Endodermal cell (in vitro differentiated cells): Measurements from ENCODE around the gene MAPRE2. TPM values are rescaled to one million over a fixed set of nuclear protein-coding genes. Genes with fewer than 3 reads are reported as not detected.
"Not testable (repeated sequence)": the region's sequence is repeated elsewhere in the genome, so short reads cannot be mapped to it uniquely, and the experiment has no call there.

Experiments used
- DNase-seq: peaks from one replicate; pipeline ENCODE4 v3.0.0-alpha.2; 2017
- H3K27ac ChIP-seq: 2 replicates; pipeline ENCODE4 v1.5.1; 2013; ENCODE audit warnings: mild to moderate bottlenecking, low read depth, low read length, moderate library complexity
- H3K27me3 ChIP-seq: 2 replicates; pipeline ENCODE4 v1.6.1; 2013; ENCODE audit warnings: mild to moderate bottlenecking, low read length, moderate library complexity; ENCODE audit not compliant: insufficient read depth, control insufficient read depth, poor library complexity, severe bottlenecking
- H3K36me3 ChIP-seq: 2 replicates; pipeline ENCODE4 v1.7.0; 2013; ENCODE audit warnings: mild to moderate bottlenecking, low read length, moderate library complexity; ENCODE audit not compliant: control insufficient read depth, insufficient read depth
- H3K4me1 ChIP-seq: one replicate; pipeline ENCODE4 v1.7.0; 2013; ENCODE audit warnings: low read length; ENCODE audit not compliant: control insufficient read depth, insufficient read depth
- H3K4me3 ChIP-seq: 2 replicates; pipeline ENCODE4 v1.5.1; 2013; ENCODE audit warnings: mild to moderate bottlenecking, low read length, moderate library complexity
- H3K9ac ChIP-seq: 2 replicates; pipeline ENCODE4 v1.6.1; 2013; ENCODE audit warnings: mild to moderate bottlenecking, low read length, moderate library complexity; ENCODE audit not compliant: poor library complexity, severe bottlenecking; ENCODE audit errors: extremely low read depth
- H3K9me3 ChIP-seq: 2 replicates; pipeline ENCODE4 v1.6.1; 2013; ENCODE audit warnings: mild to moderate bottlenecking, low read length, moderate library complexity; ENCODE audit not compliant: control insufficient read depth
- H3K27ac Mint-ChIP-seq: 2 replicates; pipeline ENCODE4 v1.8.0; 2020; ENCODE audit warnings: mixed read lengths
- H3K27me3 Mint-ChIP-seq: 2 replicates; pipeline ENCODE4 v1.8.0; 2021; ENCODE audit warnings: mild to moderate bottlenecking, mixed read lengths; ENCODE audit not compliant: insufficient read depth
- H3K36me3 Mint-ChIP-seq: 2 replicates; pipeline ENCODE4 v1.8.0; 2020; ENCODE audit warnings: low read depth, mixed read lengths
- H3K4me1 Mint-ChIP-seq: 2 replicates; pipeline ENCODE4 v1.8.0; 2020; ENCODE audit warnings: mixed read lengths
- H3K4me3 Mint-ChIP-seq: 2 replicates; pipeline ENCODE4 v1.8.0; 2020; ENCODE audit warnings: mild to moderate bottlenecking, moderate library complexity, mixed read lengths
- H3K9me3 Mint-ChIP-seq: 2 replicates; pipeline ENCODE4 v1.8.0; 2020; ENCODE audit warnings: mild to moderate bottlenecking, mixed read lengths
- WGBS, 2 experiments: methylation state at CpG; one replicate each; pipeline versions ENCODE4 v1.1.5 to v1.1.7; 2013; ENCODE audit warnings: missing lambda C conversion rate in 2 of 2, mixed read lengths in 1 of 2; ENCODE audit not compliant: insufficient coverage in 1 of 2, insufficient read length in 1 of 2; 5-methylcytosine and 5-hydroxymethylcytosine counted together
- total RNA-seq, 2 donors: library from RNA; stranded (reverse); fragmentation: NEBNext Ultra II Directional in 1 of 2; extraction: Animal tissue kit (Norgen Biotek cat#: 25700) in 1 of 2; gene quantifications; 2 replicates in 1 of 2; 3 replicates in 1 of 2; pipeline ENCODE4 v1.2.1, GENCODE V29; 2021
- TF ChIP-seq, protein P1 (sequence below): fragments of 200-600 bp; sonication (generic); conservative IDR thresholded peaks from 2 replicates; pipeline ENCODE4 v1.5.0; 2021; ENCODE audit warnings: antibody characterized with exemption, mild to moderate bottlenecking

The MAPRE2 gene
- total RNA-seq, 2 donors from 2014 or later: 15.2 to 16.5 TPM

GRCh38 chr18:35167332-35167731 lies 126.1 kb downstream of the MAPRE2 start:
- H3K27me3 Mint-ChIP-seq: no peaks in the 10 kb centered on the region
- Histone ChIP-seq H3K4me1 (no peaks in the 10 kb centered on the region), H3K4me3 (no peak overlapping the region), H3K36me3 (no peaks in the 10 kb centered on the region), H3K27me3 (no peaks in the 10 kb centered on the region), H3K9me3 (no peaks in the 10 kb centered on the region), H3K9ac (no peak overlapping the region), H3K27ac (no peak overlapping the region)
- no peaks in the 10 kb centered on the region for H3K9me3 Mint-ChIP-seq
- H3K4me3 Mint-ChIP-seq: no peak overlapping the region
- TF ChIP-seq, protein P1, sequence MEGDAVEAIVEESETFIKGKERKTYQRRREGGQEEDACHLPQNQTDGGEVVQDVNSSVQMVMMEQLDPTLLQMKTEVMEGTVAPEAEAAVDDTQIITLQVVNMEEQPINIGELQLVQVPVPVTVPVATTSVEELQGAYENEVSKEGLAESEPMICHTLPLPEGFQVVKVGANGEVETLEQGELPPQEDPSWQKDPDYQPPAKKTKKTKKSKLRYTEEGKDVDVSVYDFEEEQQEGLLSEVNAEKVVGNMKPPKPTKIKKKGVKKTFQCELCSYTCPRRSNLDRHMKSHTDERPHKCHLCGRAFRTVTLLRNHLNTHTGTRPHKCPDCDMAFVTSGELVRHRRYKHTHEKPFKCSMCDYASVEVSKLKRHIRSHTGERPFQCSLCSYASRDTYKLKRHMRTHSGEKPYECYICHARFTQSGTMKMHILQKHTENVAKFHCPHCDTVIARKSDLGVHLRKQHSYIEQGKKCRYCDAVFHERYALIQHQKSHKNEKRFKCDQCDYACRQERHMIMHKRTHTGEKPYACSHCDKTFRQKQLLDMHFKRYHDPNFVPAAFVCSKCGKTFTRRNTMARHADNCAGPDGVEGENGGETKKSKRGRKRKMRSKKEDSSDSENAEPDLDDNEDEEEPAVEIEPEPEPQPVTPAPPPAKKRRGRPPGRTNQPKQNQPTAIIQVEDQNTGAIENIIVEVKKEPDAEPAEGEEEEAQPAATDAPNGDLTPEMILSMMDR: no peak
- H3K4me1 Mint-ChIP-seq: peaks cover 7% of the 10 kb centered on the region
- no peak for DNase-seq
- no peaks in the 10 kb centered on the region for H3K36me3 Mint-ChIP-seq
- 81 to 94% methylated on average over 2 to 5 of the region's 6 CpGs for WGBS, 2 experiments
- H3K27ac Mint-ChIP-seq: no peak overlapping the region

DNA sequence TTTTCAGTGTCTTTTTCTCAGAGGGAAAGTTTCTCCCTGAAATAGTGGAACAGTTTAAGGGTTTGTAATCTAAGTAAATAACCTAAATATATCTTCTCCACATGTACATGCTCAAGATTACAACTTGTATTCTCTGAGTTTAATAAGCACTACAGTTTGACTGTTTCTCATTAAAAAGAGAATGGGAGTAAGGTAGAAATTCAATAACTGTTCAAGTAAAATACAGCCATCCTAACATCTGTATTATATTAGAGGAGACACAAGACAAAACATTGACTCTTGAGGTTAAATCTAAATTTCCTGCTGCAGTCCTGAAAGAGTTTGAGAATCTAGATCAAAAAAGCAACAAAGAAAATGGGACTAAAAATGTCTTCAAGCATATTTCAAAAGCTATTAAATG lies 126.6 kb downstream of the MAPRE2 start:
- peaks cover 10% of the 10 kb centered on the region for H3K4me1 Mint-ChIP-seq

GRCh38 chr18:35170323-35170722 lies 129.1 kb downstream of the MAPRE2 start:
- not testable (repeated sequence) for H3K27me3 ChIP-seq, H3K9me3 ChIP-seq, H3K9me3 Mint-ChIP-seq, H3K27ac Mint-ChIP-seq, H3K4me1 ChIP-seq, H3K36me3 Mint-ChIP-seq, H3K9ac ChIP-seq, H3K4me3 ChIP-seq, H3K36me3 ChIP-seq, H3K27me3 Mint-ChIP-seq, H3K27ac ChIP-seq, DNase-seq, H3K4me3 Mint-ChIP-seq
- WGBS, 2 experiments: no CpG with 5 or more reads among the region's 1 CpG
- peaks cover 11% of the 10 kb centered on the region for H3K4me1 Mint-ChIP-seq

More for the DNA sequence above, 126.6 kb downstream of the MAPRE2 start:
- H3K4me1 ChIP-seq: no peaks in the 10 kb centered on the region
- H3K9ac ChIP-seq: no peak overlapping the region
- no peaks in the 10 kb centered on the region for H3K9me3 ChIP-seq
- no peak overlapping the region for H3K27ac ChIP-seq
- Mint-ChIP-seq H3K9me3 (no peaks in the 10 kb centered on the region), H3K27me3 (no peaks in the 10 kb centered on the region), H3K27ac (no peak overlapping the region), H3K36me3 (no peaks in the 10 kb centered on the region), H3K4me3 (no peak overlapping the region)
- H3K36me3 ChIP-seq: no peaks in the 10 kb centered on the region
- no peak overlapping the region for H3K4me3 ChIP-seq
- no peaks in the 10 kb centered on the region for H3K27me3 ChIP-seq
- TF ChIP-seq, protein P1: no peak
- DNase-seq: no peak

DNA sequence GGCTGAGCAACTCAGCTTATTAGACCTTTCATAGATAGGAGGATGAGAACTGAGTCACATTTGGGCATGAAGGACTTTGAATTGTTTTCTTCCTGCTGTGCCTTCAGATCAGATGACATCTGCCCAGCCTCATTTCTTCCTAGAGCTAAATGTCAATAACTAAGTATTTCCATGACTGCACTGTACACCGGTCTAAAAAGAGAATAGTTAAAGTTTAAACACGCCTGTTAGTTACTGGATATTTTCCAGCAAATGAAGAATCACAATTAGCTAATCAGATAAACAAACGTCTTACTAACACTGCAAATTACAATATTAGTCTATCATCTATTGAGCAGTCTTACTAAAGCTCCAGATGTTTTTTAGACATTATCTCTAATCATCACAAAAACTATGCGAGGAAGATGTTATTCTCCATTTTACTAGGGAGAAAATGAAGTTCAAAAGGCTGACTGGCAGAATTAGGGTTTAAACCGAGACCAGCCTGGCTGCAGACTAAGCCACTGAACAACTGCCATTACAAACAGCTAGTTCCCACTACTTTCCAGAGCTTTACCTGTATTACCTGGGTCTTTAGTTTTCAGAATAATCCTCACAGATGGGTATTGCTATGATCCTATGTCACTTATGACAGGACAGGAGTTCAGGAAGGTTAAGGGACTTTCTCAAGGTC lies 130.2 kb downstream of the MAPRE2 start:
- no peak overlapping the region for H3K27ac Mint-ChIP-seq
- peaks cover 11% of the 10 kb centered on the region for H3K4me1 Mint-ChIP-seq
- no peak overlapping the region for H3K9ac ChIP-seq
- no peak overlapping the region for H3K4me3 ChIP-seq
- H3K27me3 Mint-ChIP-seq: no peaks in the 10 kb centered on the region
- DNase-seq: no peak
- H3K27ac ChIP-seq: no peak overlapping the region
- no peak overlapping the region for H3K4me3 Mint-ChIP-seq
- H3K36me3 Mint-ChIP-seq: no peaks in the 10 kb centered on the region
- TF ChIP-seq, protein P1: no peak
- no peaks in the 10 kb centered on the region for H3K27me3 ChIP-seq
- no peaks in the 10 kb centered on the region for H3K9me3 ChIP-seq
- H3K4me1 ChIP-seq: no peaks in the 10 kb centered on the region
- H3K36me3 ChIP-seq: no peaks in the 10 kb centered on the region
- H3K9me3 Mint-ChIP-seq: no peaks in the 10 kb centered on the region
- 94 to 95% methylated on average over 4 to 5 of the region's 5 CpGs for WGBS, 2 experiments
